Stimulated activated CD8-positive, alpha-beta memory T cell treated with anti-CD3 and anti-CD28 coated beads, Interleukin-4, amount 100 ng/mL, for 24 hours (primary cell): ENCODE measurements around the gene TENM4.
"Not testable (repeated sequence)": the region's sequence is repeated elsewhere in the genome, so short reads cannot be mapped to it uniquely, and the experiment has no call there.

Experiments used
- DNase-seq: peaks from one replicate; pipeline ENCODE4 v3.0.0-alpha.2; 2020; ENCODE audit warnings: low read depth

TENM4 gene

GRCh38 chr11:78642979-78643675, 797.7 kb downstream of the TENM4 start:
- DNase-seq = no peak

GRCh38 chr11:78641541-78641940, 799.3 kb downstream of the TENM4 start:
- no peak for DNase-seq

GRCh38 chr11:78638704-78639380, 802.0 kb downstream of the TENM4 start:
- no peak for DNase-seq

GRCh38 chr11:78637527-78637926, 803.3 kb downstream of the TENM4 start:
- DNase-seq = not testable (repeated sequence)

GRCh38 chr11:78635814-78636506, 804.9 kb downstream of the TENM4 start:
- no peak for DNase-seq

GRCh38 chr11:78633516-78634310, 807.1 kb downstream of the TENM4 start:
- DNase-seq = no peak

GRCh38 chr11:78630561-78631303, 810.1 kb downstream of the TENM4 start:
- DNase-seq = no peak

GRCh38 chr11:78630155-78630554, 810.7 kb downstream of the TENM4 start:
- no peak for DNase-seq

- DNase-seq = no peak
Measured at GRCh38 chr11:78622666-78623065, 818.2 kb downstream of the TENM4 start.

GRCh38 chr11:78620159-78620558, 820.7 kb downstream of the TENM4 start:
- no peak for DNase-seq

GRCh38 chr11:78615724-78616123, 825.1 kb downstream of the TENM4 start:
- DNase-seq = no peak

- no peak for DNase-seq
Measured at GRCh38 chr11:78613378-78613813, 827.4 kb downstream of the TENM4 start.

GRCh38 chr11:78612721-78613377, 828.0 kb downstream of the TENM4 start:
- DNase-seq = no peak

GRCh38 chr11:78609321-78609720, 831.5 kb downstream of the TENM4 start:
- DNase-seq = not testable (repeated sequence)

GRCh38 chr11:78607696-78608095, 833.1 kb downstream of the TENM4 start:
- DNase-seq = no peak

- DNase-seq = no peak
Measured at GRCh38 chr11:78606667-78607066, 834.2 kb downstream of the TENM4 start.

- DNase-seq = no peak
Measured at GRCh38 chr11:78605296-78605695, 835.5 kb downstream of the TENM4 start.

- DNase-seq = no peak
Measured at GRCh38 chr11:78603792-78604191, 837.0 kb downstream of the TENM4 start.
